Small intestine (tissue), 7 donors: ENCODE measurements around the gene COL16A1. TPM values are rescaled to one million over a fixed set of nuclear protein-coding genes. Genes with fewer than 3 reads are reported as not detected.

Experiments
- DNase-seq, 2 donors: peaks; one replicate each; pipeline versions ENCODE4 v3.0.0 to v3.0.0-alpha.2; 2013
- FAIRE-seq: peaks from 2 replicates; lab custom pipeline; 2012; peaks lifted over from hg19 to GRCh38; lab: Jason Lieb, UNC
- H3K27ac ChIP-seq, 3 donors: one replicate each; pipeline ENCODE4 v1.5.1; 2013; ENCODE audit warnings: low read length in 2 of 3, mild to moderate bottlenecking in 2 of 3, control low read depth in 1 of 3, inconsistent platforms in 1 of 3, low read depth in 1 of 3, moderate library complexity in 1 of 3
- H3K27me3 ChIP-seq, 3 donors: one replicate each; pipeline ENCODE4 v1.6.1; 2013; ENCODE audit warnings: low read length in 3 of 3, inconsistent platforms in 1 of 3; ENCODE audit not compliant: control insufficient read depth in 3 of 3, insufficient read depth in 3 of 3
- H3K36me3 ChIP-seq, 3 donors: one replicate each; pipeline ENCODE4 v1.6.1; 2013; ENCODE audit warnings: low read length in 3 of 3, inconsistent platforms in 1 of 3, low read depth in 1 of 3, mild to moderate bottlenecking in 1 of 3, moderate library complexity in 1 of 3; ENCODE audit not compliant: control insufficient read depth in 3 of 3, insufficient read depth in 2 of 3
- H3K4me1 ChIP-seq, 3 donors: one replicate each; pipeline ENCODE4 v1.6.1; 2013; ENCODE audit warnings: low read length in 2 of 3, inconsistent platforms in 1 of 3, low read depth in 1 of 3, mild to moderate bottlenecking in 1 of 3, moderate library complexity in 1 of 3; ENCODE audit not compliant: control insufficient read depth in 3 of 3, insufficient read depth in 2 of 3
- H3K4me3 ChIP-seq, 3 donors: one replicate each; pipeline ENCODE4 v1.5.1; 2013; ENCODE audit warnings: low read length in 3 of 3, control low read depth in 1 of 3, inconsistent platforms in 1 of 3, low read depth in 1 of 3, mild to moderate bottlenecking in 1 of 3, moderate library complexity in 1 of 3
- H3K9me3 ChIP-seq, 2 donors: one replicate each; pipeline ENCODE4 v1.6.1; 2013; ENCODE audit warnings: low read depth in 1 of 2, low read length in 1 of 2; ENCODE audit not compliant: control insufficient read depth in 2 of 2, insufficient read depth in 1 of 2
- WGBS, 3 donors: extraction: QIAGEN DNeasy Blood & Tissue Kit; methylation state at CpG; one replicate each; pipeline ENCODE4 v1.1.7; 2013; 5-methylcytosine and 5-hydroxymethylcytosine counted together
- polyA plus RNA-seq, 4 donors: library from polyadenylated mRNA; stranded (reverse) in 3 of 4; unstranded in 1 of 4; fragments of 200-250 nt in 3 of 4; fragments of 120-200 nt in 1 of 4; gene quantifications; one replicate each; pipeline versions ENCODE4 v1.2.1 to v1.2.3, GENCODE V29; 2013
- donor health status: healthy with polysubstance abuse.
- donor health status: control.
- donor health status: control.
- donor health status: Bipolar disorder and iron deficiency.
- donor health status: healthy.

Gene COL16A1
- polyA plus RNA-seq, 4 donors: 12.3 to 124 (median 16.7) TPM

GRCh38 chr1:31748365-31748764 lies 44.5 kb upstream of the COL16A1 start:
- 46 to 62% (median 61%) methylated on average over 4 of the region's 4 CpGs for WGBS, 3 donors
- no peaks in the 10 kb centered on the region for H3K27me3 ChIP-seq
- peak in 1 of 2 donors; percentile 91 for DNase-seq

DNA sequence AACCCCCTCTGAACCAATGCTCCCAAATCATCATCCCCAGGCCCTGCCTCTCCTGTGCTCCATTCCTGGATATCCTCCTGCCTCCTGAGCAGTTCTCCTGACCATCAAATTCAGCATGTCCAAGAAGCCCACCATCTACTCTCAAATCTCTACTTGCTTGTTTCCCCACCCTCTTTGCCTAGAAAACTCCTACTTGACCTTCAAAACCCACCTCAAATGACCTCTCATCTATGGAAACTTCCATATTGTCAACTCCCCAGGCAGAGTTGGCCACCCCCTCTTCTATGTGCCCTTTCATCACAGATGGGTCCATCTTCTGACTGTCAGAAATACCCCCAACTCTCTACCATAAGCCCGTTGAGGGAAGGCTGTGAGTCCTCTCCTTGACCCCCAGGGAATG lies 43.5 kb upstream of the COL16A1 start:
- no peak overlapping the region for H3K4me3 ChIP-seq
- 77 to 84% (median 79%) methylated on average over 1 of the region's 1 CpG for WGBS, 3 donors
- DNase-seq (no peak), FAIRE-seq (no peak)
- peak overlapping the region in 1 of 3 donors; percentile 38 for H3K27ac ChIP-seq
- H3K27me3 ChIP-seq: no peaks in the 10 kb centered on the region
- H3K9me3 ChIP-seq: no peaks in the 10 kb centered on the region
- peaks cover 0 to 18% (median 0%) of the 10 kb centered on the region in 3 donors for H3K36me3 ChIP-seq
- H3K4me1 ChIP-seq: peaks cover 0 to 88% (median 9%) of the 10 kb centered on the region in 3 donors

More at GRCh38 chr1:31748365-31748764, 44.5 kb upstream of the COL16A1 start:
- Histone ChIP-seq H3K27ac (peak overlapping the region in 1 of 3 donors; percentile 72), H3K36me3 (peaks cover 0 to 19% (median 0%) of the 10 kb centered on the region in 3 donors), H3K9me3 (no peaks in the 10 kb centered on the region), H3K4me3 (no peak overlapping the region), H3K4me1 (peaks cover 0 to 95% (median 13%) of the 10 kb centered on the region in 3 donors)
- FAIRE-seq: no peak

DNA sequence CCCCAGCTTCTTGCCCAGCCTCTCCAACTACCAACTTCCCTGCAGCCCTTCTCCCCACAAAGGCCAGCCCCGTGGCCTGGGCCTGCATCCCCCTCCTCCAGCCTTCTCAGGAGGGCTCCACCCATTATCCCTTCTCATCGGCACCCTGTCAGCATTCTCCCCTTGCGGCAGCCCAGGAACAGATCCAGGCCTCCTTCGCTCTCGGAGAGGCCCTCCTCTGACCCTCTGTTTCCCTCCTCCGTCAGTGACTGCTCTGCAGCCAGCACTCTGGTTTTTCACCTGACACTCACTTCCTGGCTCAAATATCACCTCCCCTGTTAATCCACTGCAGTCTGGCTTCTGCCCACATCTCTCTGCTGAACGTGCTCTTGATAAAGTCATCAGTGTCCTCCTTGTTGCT lies 42.9 kb upstream of the COL16A1 start:
- 64 to 79% (median 77%) methylated on average over 7 of the region's 7 CpGs for WGBS, 3 donors
- no peak for FAIRE-seq
- Histone ChIP-seq H3K36me3 (peaks cover 0 to 24% (median 0%) of the 10 kb centered on the region in 3 donors), H3K4me3 (no peak overlapping the region), H3K9me3 (no peaks in the 10 kb centered on the region), H3K4me1 (peaks cover 0 to 82% (median 9%) of the 10 kb centered on the region in 3 donors), H3K27ac (peak overlapping the region in 1 of 3 donors; percentile 70), H3K27me3 (no peaks in the 10 kb centered on the region)
- DNase-seq: no peak

GRCh38 chr1:31745946-31746670 lies 42.3 kb upstream of the COL16A1 start:
- Histone ChIP-seq H3K4me1 (peaks cover 0 to 77% (median 9%) of the 10 kb centered on the region in 3 donors), H3K27me3 (no peaks in the 10 kb centered on the region), H3K9me3 (no peaks in the 10 kb centered on the region), H3K4me3 (no peak overlapping the region), H3K36me3 (peaks cover 0 to 30% (median 0%) of the 10 kb centered on the region in 3 donors), H3K27ac (peak overlapping the region in 2 of 3 donors; percentile 70 to 83)
- FAIRE-seq (no peak), DNase-seq (no peak)
- WGBS, 3 donors: 47 to 64% (median 57%) methylated on average over 15 of the region's 15 CpGs

DNA sequence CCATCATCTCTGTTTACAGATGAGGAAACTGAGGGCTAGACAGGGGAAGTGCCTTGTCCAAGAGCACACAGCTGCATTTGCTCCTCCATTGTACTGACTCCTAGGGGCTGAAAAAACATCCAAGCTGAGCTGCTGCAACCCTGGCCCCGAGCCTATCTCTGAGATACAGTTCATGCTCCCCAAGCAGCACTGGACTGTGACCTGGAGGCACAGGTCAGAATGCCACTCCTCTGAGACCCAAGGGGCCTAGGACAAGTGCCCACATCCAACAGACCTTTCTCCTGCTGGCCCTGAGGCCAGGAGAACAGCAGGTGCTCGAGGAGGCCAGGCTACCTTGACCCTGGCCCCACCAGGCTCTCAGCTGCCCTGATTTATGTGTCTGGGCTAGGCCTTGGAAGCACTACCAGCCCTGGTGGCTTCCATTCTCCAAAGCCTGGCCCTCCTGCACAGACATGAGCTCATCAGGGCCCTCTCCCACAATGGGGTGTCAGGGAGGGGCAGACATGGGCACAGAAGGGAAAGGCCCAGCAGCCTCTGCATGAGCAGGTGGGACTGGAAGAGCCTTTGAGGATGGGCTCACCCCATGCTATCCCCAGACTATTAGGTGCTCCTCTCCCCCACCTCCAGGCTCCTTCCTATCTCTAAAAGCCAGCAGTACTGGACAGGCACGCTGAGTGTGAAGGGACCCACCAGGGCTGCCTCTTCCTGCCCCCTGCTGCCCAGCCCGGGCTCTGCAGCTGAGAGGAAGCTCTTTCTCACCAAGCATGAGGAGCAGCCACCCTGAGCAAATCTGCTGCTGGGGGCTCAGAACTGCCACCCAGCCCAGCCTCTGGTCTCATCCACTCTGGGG lies 41.5 kb upstream of the COL16A1 start:
- Histone ChIP-seq H3K4me3 (no peak overlapping the region), H3K27ac (peak overlapping the region; percentile 65 to 83 (median 70)), H3K27me3 (no peaks in the 10 kb centered on the region), H3K4me1 (peaks cover 0 to 71% (median 9%) of the 10 kb centered on the region in 3 donors), H3K36me3 (peaks cover 0 to 34% (median 0%) of the 10 kb centered on the region in 3 donors), H3K9me3 (no peaks in the 10 kb centered on the region)
- FAIRE-seq (no peak), DNase-seq (peak; percentile 84 to 89)
- 11 to 34% (median 23%) methylated on average over 4 of the region's 4 CpGs for WGBS, 3 donors

DNA sequence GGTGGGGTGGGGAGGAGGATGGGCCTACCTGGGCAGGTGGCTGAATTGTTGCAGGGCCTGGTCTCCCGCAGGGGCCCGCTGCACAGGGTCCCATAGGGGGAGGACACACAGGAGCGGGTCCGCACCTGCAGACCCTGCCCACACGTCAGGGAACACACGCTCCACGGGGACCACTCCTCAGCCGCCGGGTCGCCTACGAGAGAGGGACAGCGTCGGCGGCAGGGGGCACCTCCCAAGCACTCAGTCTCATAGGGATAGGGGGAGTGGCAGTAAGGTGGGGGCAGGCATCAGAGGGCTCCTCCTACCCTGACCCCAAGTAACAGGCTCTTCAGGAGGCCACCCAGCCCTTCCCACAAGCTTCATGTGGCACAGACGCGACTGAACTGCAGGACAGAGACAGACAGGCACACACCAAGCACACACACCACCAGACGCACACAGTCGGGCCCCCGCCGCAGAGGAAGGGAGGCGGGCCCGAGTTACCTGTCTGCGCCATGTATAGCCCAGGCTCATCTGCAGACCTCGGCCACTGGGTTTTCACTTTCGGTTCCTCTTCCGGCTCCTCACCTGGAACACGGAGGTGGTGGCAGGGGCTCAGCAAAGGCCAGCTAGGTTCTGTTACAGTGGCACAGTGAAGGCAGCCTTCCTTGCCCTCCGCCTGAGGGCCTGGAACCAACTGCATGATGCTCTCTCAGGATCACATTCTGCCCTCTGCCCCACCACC lies 40.5 kb upstream of the COL16A1 start:
- peak in 1 of 2 donors; percentile 77 for DNase-seq
- Histone ChIP-seq H3K4me3 (peak overlapping the region in 1 of 3 donors; percentile 29), H3K27ac (peak overlapping the region; percentile 65 to 77 (median 70)), H3K36me3 (peaks cover 0 to 42% (median 0%) of the 10 kb centered on the region in 3 donors), H3K27me3 (no peaks in the 10 kb centered on the region), H3K4me1 (peaks cover 0 to 73% (median 9%) of the 10 kb centered on the region in 3 donors), H3K9me3 (no peaks in the 10 kb centered on the region)
- 24 to 71% (median 49%) methylated on average over 23 to 28 of the region's 28 CpGs for WGBS, 3 donors
- no peak for FAIRE-seq

DNA sequence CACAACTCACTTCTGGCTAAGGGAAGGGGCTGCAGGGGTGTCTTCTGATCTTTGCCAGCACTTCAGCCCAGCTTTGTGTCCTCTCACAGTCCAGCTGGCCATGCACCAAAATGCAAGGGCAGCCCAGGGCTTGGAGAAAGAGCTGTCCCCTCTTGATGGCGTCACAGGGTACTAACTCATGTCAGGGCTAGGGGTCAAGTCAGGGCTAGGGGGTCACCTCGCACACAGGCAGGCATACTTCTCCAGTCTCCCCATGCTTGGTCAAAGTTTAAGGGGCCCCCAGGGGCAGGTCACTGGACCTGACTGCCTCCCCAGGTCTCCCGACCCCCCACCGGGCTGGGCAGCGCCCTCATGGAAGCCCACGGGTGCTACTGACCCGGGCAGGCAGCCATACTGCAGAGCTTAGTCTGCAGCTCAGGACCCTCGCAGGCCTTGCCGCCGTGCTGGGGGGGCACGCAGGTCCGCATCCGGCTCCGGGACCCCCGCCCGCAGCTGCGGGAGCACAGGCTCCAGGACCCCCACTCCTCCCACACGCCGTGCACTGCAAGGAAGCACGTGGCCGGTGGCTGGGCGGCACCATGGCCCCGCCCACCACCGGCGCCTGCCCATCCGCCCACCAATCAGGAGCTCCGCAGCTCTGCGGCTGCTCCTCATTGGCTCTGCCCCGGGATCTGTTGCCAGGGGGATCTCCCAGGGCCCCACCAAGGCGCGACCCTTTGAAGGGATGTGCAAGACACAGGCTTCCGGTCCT lies 38.8 kb upstream of the COL16A1 start:
- H3K27ac ChIP-seq: no peak overlapping the region
- peaks cover 0 to 61% (median 9%) of the 10 kb centered on the region in 3 donors for H3K4me1 ChIP-seq
- FAIRE-seq (no peak), DNase-seq (no peak)
- no peak overlapping the region for H3K4me3 ChIP-seq
- no peaks in the 10 kb centered on the region for H3K27me3 ChIP-seq
- H3K9me3 ChIP-seq: no peaks in the 10 kb centered on the region
- peaks cover 0 to 53% (median 0%) of the 10 kb centered on the region in 3 donors for H3K36me3 ChIP-seq
- 83 to 94% (median 89%) methylated on average over 20 to 32 of the region's 32 CpGs for WGBS, 3 donors
